Measurements from ENCODE around the gene PSMG1.
"Not testable (repeated sequence)": the region's sequence is repeated elsewhere in the genome, so short reads cannot be mapped to it uniquely, and the experiment has no call there.

The PSMG1 gene

GRCh38 chr21:39168800-39169199 lies 14.5 kb downstream of the PSMG1 start:
- H3K4me1 ChIP-seq (ENCODE audit: control insufficient read depth, insufficient read depth, low read length) = no peaks in the 10 kb centered on the region
- H3K4me3 ChIP-seq (ENCODE audit: low read length) = no peak overlapping the region
- H3K9me3 ChIP-seq (ENCODE audit: control insufficient read depth, low read length) = peaks cover 6% of the 10 kb centered on the region

GRCh38 chr21:39164523-39164922 lies 18.7 kb downstream of the PSMG1 start:
- peaks cover 11% of the 10 kb centered on the region for H3K4me1 ChIP-seq (ENCODE audit: control insufficient read depth, insufficient read depth, low read length)
- peaks cover 6% of the 10 kb centered on the region for H3K9me3 ChIP-seq (ENCODE audit: control insufficient read depth, low read length)
- no peaks in the 10 kb centered on the region for H3K27me3 ChIP-seq (ENCODE audit: control insufficient read depth, insufficient read depth, low read length)
- H3K36me3 ChIP-seq (ENCODE audit: control insufficient read depth, insufficient read depth, low read length) = no peaks in the 10 kb centered on the region
- no peak overlapping the region for H3K9ac ChIP-seq (ENCODE audit: low read length)
- H3K4me3 ChIP-seq (ENCODE audit: low read length) = no peak overlapping the region

More at GRCh38 chr21:39168800-39169199, 14.5 kb downstream of the PSMG1 start:
- H3K9ac ChIP-seq (ENCODE audit: low read length) = no peak overlapping the region
- H3K27me3 ChIP-seq (ENCODE audit: control insufficient read depth, insufficient read depth, low read length) = no peaks in the 10 kb centered on the region
- no peaks in the 10 kb centered on the region for H3K36me3 ChIP-seq (ENCODE audit: control insufficient read depth, insufficient read depth, low read length)

- Histone ChIP-seq H3K4me3 (ENCODE audit: low read length) (no peak overlapping the region), H3K9me3 (ENCODE audit: control insufficient read depth, low read length) (peaks cover 6% of the 10 kb centered on the region), H3K4me1 (ENCODE audit: control insufficient read depth, insufficient read depth, low read length) (peaks cover 11% of the 10 kb centered on the region), H3K27me3 (ENCODE audit: control insufficient read depth, insufficient read depth, low read length) (no peaks in the 10 kb centered on the region), H3K36me3 (ENCODE audit: control insufficient read depth, insufficient read depth, low read length) (no peaks in the 10 kb centered on the region), H3K9ac (ENCODE audit: low read length) (no peak overlapping the region)
These were observed 22.2 kb downstream of the PSMG1 start for GRCh38 chr21:39161064-39161463.

- Histone ChIP-seq H3K27me3 (ENCODE audit: control insufficient read depth, insufficient read depth, low read length) (no peaks in the 10 kb centered on the region), H3K4me3 (ENCODE audit: low read length) (no peak overlapping the region), H3K9ac (ENCODE audit: low read length) (no peak overlapping the region), H3K36me3 (ENCODE audit: control insufficient read depth, insufficient read depth, low read length) (no peaks in the 10 kb centered on the region), H3K4me1 (ENCODE audit: control insufficient read depth, insufficient read depth, low read length) (peaks cover 11% of the 10 kb centered on the region), H3K9me3 (ENCODE audit: control insufficient read depth, low read length) (peaks cover 5% of the 10 kb centered on the region)
These were observed 23.7 kb downstream of the PSMG1 start for GRCh38 chr21:39159342-39160063.

- not testable (repeated sequence) for H3K27me3 ChIP-seq (ENCODE audit: control insufficient read depth, insufficient read depth, low read length); H3K9me3 ChIP-seq (ENCODE audit: control insufficient read depth, low read length); H3K9ac ChIP-seq (ENCODE audit: low read length); H3K4me3 ChIP-seq (ENCODE audit: low read length); H3K36me3 ChIP-seq (ENCODE audit: control insufficient read depth, insufficient read depth, low read length)
- peaks cover 11% of the 10 kb centered on the region for H3K4me1 ChIP-seq (ENCODE audit: control insufficient read depth, insufficient read depth, low read length)
These were observed 26.0 kb downstream of the PSMG1 start for GRCh38 chr21:39157241-39157640.

- no peak overlapping the region for H3K9ac ChIP-seq (ENCODE audit: low read length)
- H3K36me3 ChIP-seq (ENCODE audit: control insufficient read depth, insufficient read depth, low read length) = no peaks in the 10 kb centered on the region
- no peaks in the 10 kb centered on the region for H3K27me3 ChIP-seq (ENCODE audit: control insufficient read depth, insufficient read depth, low read length)
- H3K4me1 ChIP-seq (ENCODE audit: control insufficient read depth, insufficient read depth, low read length) = peaks cover 4% of the 10 kb centered on the region
- H3K9me3 ChIP-seq (ENCODE audit: control insufficient read depth, low read length) = no peaks in the 10 kb centered on the region
- no peak overlapping the region for H3K4me3 ChIP-seq (ENCODE audit: low read length)
These were observed 27.2 kb downstream of the PSMG1 start for GRCh38 chr21:39156024-39156423.

GRCh38 chr21:39155578-39155977 lies 27.7 kb downstream of the PSMG1 start:
- H3K9me3 ChIP-seq (ENCODE audit: control insufficient read depth, low read length) = no peaks in the 10 kb centered on the region
- H3K27me3 ChIP-seq (ENCODE audit: control insufficient read depth, insufficient read depth, low read length) = no peaks in the 10 kb centered on the region
- no peaks in the 10 kb centered on the region for H3K4me1 ChIP-seq (ENCODE audit: control insufficient read depth, insufficient read depth, low read length)
- no peak overlapping the region for H3K9ac ChIP-seq (ENCODE audit: low read length)
- H3K36me3 ChIP-seq (ENCODE audit: control insufficient read depth, insufficient read depth, low read length) = no peaks in the 10 kb centered on the region
- H3K4me3 ChIP-seq (ENCODE audit: low read length) = no peak overlapping the region

GRCh38 chr21:39153842-39154241 lies 29.4 kb downstream of the PSMG1 start:
- Histone ChIP-seq H3K27me3 (ENCODE audit: control insufficient read depth, insufficient read depth, low read length) (no peaks in the 10 kb centered on the region), H3K9ac (ENCODE audit: low read length) (no peak overlapping the region), H3K9me3 (ENCODE audit: control insufficient read depth, low read length) (no peaks in the 10 kb centered on the region), H3K36me3 (ENCODE audit: control insufficient read depth, insufficient read depth, low read length) (no peaks in the 10 kb centered on the region), H3K4me3 (ENCODE audit: low read length) (no peak overlapping the region), H3K4me1 (ENCODE audit: control insufficient read depth, insufficient read depth, low read length) (no peaks in the 10 kb centered on the region)

- Histone ChIP-seq H3K4me1 (ENCODE audit: control insufficient read depth, insufficient read depth, low read length) (no peaks in the 10 kb centered on the region), H3K36me3 (ENCODE audit: control insufficient read depth, insufficient read depth, low read length) (no peaks in the 10 kb centered on the region), H3K9me3 (ENCODE audit: control insufficient read depth, low read length) (no peaks in the 10 kb centered on the region), H3K4me3 (ENCODE audit: low read length) (no peak overlapping the region), H3K27me3 (ENCODE audit: control insufficient read depth, insufficient read depth, low read length) (no peaks in the 10 kb centered on the region), H3K9ac (ENCODE audit: low read length) (no peak overlapping the region)
These were observed 29.9 kb downstream of the PSMG1 start for GRCh38 chr21:39153373-39153772.

GRCh38 chr21:39152271-39152670 lies 31.0 kb downstream of the PSMG1 start:
- no peak overlapping the region for H3K9ac ChIP-seq (ENCODE audit: low read length)
- no peaks in the 10 kb centered on the region for H3K4me1 ChIP-seq (ENCODE audit: control insufficient read depth, insufficient read depth, low read length)
- H3K9me3 ChIP-seq (ENCODE audit: control insufficient read depth, low read length) = no peaks in the 10 kb centered on the region
- H3K36me3 ChIP-seq (ENCODE audit: control insufficient read depth, insufficient read depth, low read length) = no peaks in the 10 kb centered on the region
- H3K27me3 ChIP-seq (ENCODE audit: control insufficient read depth, insufficient read depth, low read length) = no peaks in the 10 kb centered on the region
- no peak overlapping the region for H3K4me3 ChIP-seq (ENCODE audit: low read length)

- Histone ChIP-seq H3K27me3 (ENCODE audit: control insufficient read depth, insufficient read depth, low read length) (no peaks in the 10 kb centered on the region), H3K9me3 (ENCODE audit: control insufficient read depth, low read length) (no peaks in the 10 kb centered on the region), H3K4me3 (ENCODE audit: low read length) (no peak overlapping the region), H3K9ac (ENCODE audit: low read length) (no peak overlapping the region), H3K4me1 (ENCODE audit: control insufficient read depth, insufficient read depth, low read length) (no peaks in the 10 kb centered on the region), H3K36me3 (ENCODE audit: control insufficient read depth, insufficient read depth, low read length) (no peaks in the 10 kb centered on the region)
These were observed 32.4 kb downstream of the PSMG1 start for GRCh38 chr21:39150877-39151276.

- no peak overlapping the region for H3K4me3 ChIP-seq (ENCODE audit: low read length)
- H3K27me3 ChIP-seq (ENCODE audit: control insufficient read depth, insufficient read depth, low read length) = no peaks in the 10 kb centered on the region
- H3K9me3 ChIP-seq (ENCODE audit: control insufficient read depth, low read length) = no peaks in the 10 kb centered on the region
- no peaks in the 10 kb centered on the region for H3K4me1 ChIP-seq (ENCODE audit: control insufficient read depth, insufficient read depth, low read length)
- no peak overlapping the region for H3K9ac ChIP-seq (ENCODE audit: low read length)
- H3K36me3 ChIP-seq (ENCODE audit: control insufficient read depth, insufficient read depth, low read length) = no peaks in the 10 kb centered on the region
These were observed 32.9 kb downstream of the PSMG1 start for GRCh38 chr21:39150316-39150715.

GRCh38 chr21:39149882-39150281 lies 33.4 kb downstream of the PSMG1 start:
- Histone ChIP-seq H3K9me3 (ENCODE audit: control insufficient read depth, low read length) (no peaks in the 10 kb centered on the region), H3K9ac (ENCODE audit: low read length) (no peak overlapping the region), H3K4me3 (ENCODE audit: low read length) (no peak overlapping the region), H3K36me3 (ENCODE audit: control insufficient read depth, insufficient read depth, low read length) (no peaks in the 10 kb centered on the region), H3K27me3 (ENCODE audit: control insufficient read depth, insufficient read depth, low read length) (no peaks in the 10 kb centered on the region), H3K4me1 (ENCODE audit: control insufficient read depth, insufficient read depth, low read length) (no peaks in the 10 kb centered on the region)
